Duodenal mucosa (tissue), 2 donors: ENCODE measurements around the gene TMEM250.

Experiments used
- H3K27ac ChIP-seq: one replicate; pipeline ENCODE4 v1.7.0; 2013; ENCODE audit warnings: low read depth, low read length
- H3K27me3 ChIP-seq, 2 donors: one replicate each; pipeline ENCODE4 v1.7.0; 2013; ENCODE audit warnings: low read length in 2 of 2, control low read depth in 1 of 2; ENCODE audit not compliant: insufficient read depth in 2 of 2, control insufficient read depth in 1 of 2
- H3K36me3 ChIP-seq, 2 donors: one replicate each; pipeline ENCODE4 v1.7.0; 2013; ENCODE audit warnings: low read length in 2 of 2, control low read depth in 1 of 2; ENCODE audit not compliant: insufficient read depth in 2 of 2, control insufficient read depth in 1 of 2
- H3K4me1 ChIP-seq, 2 donors: one replicate each; pipeline ENCODE4 v1.7.0; 2013; ENCODE audit warnings: low read length in 2 of 2, control low read depth in 1 of 2; ENCODE audit not compliant: insufficient read depth in 2 of 2, control insufficient read depth in 1 of 2
- H3K4me3 ChIP-seq, 2 donors: one replicate each; pipeline ENCODE4 v1.7.0; 2013; ENCODE audit warnings: low read length in 2 of 2, low read depth in 1 of 2
- H3K9ac ChIP-seq, 2 donors: one replicate each; pipeline ENCODE4 v1.7.0; 2013; ENCODE audit warnings: low read length in 2 of 2, low read depth in 1 of 2
- H3K9me3 ChIP-seq, 2 donors: one replicate each; pipeline ENCODE4 v1.7.0; 2013; ENCODE audit warnings: low read length in 2 of 2, control low read depth in 1 of 2; ENCODE audit not compliant: control insufficient read depth in 1 of 2

TMEM250 gene

GRCh38 chr9:136093995-136094881 is 24.4 kb downstream of the TMEM250 start:
- H3K36me3 ChIP-seq, result peaks cover 0 to 8% of the 10 kb centered on the region in 2 donors
- no peaks in the 10 kb centered on the region for H3K9me3 ChIP-seq
- peak overlapping the region; percentile 44 to 51 for H3K9ac ChIP-seq
- H3K4me1 ChIP-seq, result peaks cover 27 to 32% of the 10 kb centered on the region in 2 donors
- peak overlapping the region; percentile 66 for H3K27ac ChIP-seq
- peak overlapping the region; percentile 71 for H3K4me3 ChIP-seq
- peaks cover 8 to 10% of the 10 kb centered on the region in 2 donors for H3K27me3 ChIP-seq

- Histone ChIP-seq H3K4me1 (peaks cover 27% of the 10 kb centered on the region in 2 donors), H3K27me3 (peaks cover 2 to 3% of the 10 kb centered on the region in 2 donors), H3K9me3 (no peaks in the 10 kb centered on the region), H3K4me3 (peak overlapping the region; percentile 71), H3K27ac (no peak overlapping the region), H3K9ac (peak overlapping the region; percentile 44 to 51), H3K36me3 (peaks cover 0 to 8% of the 10 kb centered on the region in 2 donors)
Measured at GRCh38 chr9:136093346-136093986, 25.2 kb downstream of the TMEM250 start.

DNA sequence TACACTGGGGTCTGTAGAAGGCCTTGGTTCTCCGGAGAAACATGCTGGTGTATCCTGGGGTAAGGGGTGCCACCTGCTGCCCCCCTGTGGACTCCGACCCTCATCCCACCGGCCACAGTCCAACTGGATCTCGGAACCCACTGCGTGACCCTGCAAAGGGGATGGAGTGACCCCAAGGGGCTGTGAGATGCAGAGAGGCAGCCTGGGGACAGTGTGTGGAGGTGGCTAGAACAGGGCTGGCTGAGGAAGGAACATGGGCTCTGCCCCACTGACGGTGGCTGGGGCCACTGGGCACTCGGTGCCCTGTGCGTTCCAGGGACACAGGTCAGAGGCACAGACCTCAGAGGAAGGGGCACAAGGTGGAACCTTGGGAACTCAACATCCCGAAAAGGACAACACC is 25.9 kb downstream of the TMEM250 start:
- H3K4me3 ChIP-seq, result peak overlapping the region in 1 of 2 donors; percentile 71
- H3K27ac ChIP-seq, result no peak overlapping the region
- peak overlapping the region in 1 of 2 donors; percentile 44 for H3K9ac ChIP-seq
- H3K36me3 ChIP-seq, result peaks cover 0 to 8% of the 10 kb centered on the region in 2 donors
- no peaks in the 10 kb centered on the region for H3K9me3 ChIP-seq
- H3K27me3 ChIP-seq, result no peaks in the 10 kb centered on the region
- H3K4me1 ChIP-seq, result peaks cover 27 to 29% of the 10 kb centered on the region in 2 donors

- Histone ChIP-seq H3K27ac (no peak overlapping the region), H3K4me3 (no peak overlapping the region), H3K36me3 (peaks cover 0 to 8% of the 10 kb centered on the region in 2 donors), H3K27me3 (no peaks in the 10 kb centered on the region), H3K4me1 (peaks cover 27 to 29% of the 10 kb centered on the region in 2 donors), H3K9ac (no peak overlapping the region), H3K9me3 (no peaks in the 10 kb centered on the region)
Measured at GRCh38 chr9:136092353-136092650, 26.4 kb downstream of the TMEM250 start.

- no peaks in the 10 kb centered on the region for H3K27me3 ChIP-seq
- no peak overlapping the region for H3K4me3 ChIP-seq
- peaks cover 27 to 29% of the 10 kb centered on the region in 2 donors for H3K4me1 ChIP-seq
- H3K9ac ChIP-seq, result no peak overlapping the region
- peak overlapping the region; percentile 17 for H3K27ac ChIP-seq
- H3K9me3 ChIP-seq, result no peaks in the 10 kb centered on the region
- H3K36me3 ChIP-seq, result peaks cover 0 to 8% of the 10 kb centered on the region in 2 donors
Measured at GRCh38 chr9:136091582-136092352, 26.9 kb downstream of the TMEM250 start.

DNA sequence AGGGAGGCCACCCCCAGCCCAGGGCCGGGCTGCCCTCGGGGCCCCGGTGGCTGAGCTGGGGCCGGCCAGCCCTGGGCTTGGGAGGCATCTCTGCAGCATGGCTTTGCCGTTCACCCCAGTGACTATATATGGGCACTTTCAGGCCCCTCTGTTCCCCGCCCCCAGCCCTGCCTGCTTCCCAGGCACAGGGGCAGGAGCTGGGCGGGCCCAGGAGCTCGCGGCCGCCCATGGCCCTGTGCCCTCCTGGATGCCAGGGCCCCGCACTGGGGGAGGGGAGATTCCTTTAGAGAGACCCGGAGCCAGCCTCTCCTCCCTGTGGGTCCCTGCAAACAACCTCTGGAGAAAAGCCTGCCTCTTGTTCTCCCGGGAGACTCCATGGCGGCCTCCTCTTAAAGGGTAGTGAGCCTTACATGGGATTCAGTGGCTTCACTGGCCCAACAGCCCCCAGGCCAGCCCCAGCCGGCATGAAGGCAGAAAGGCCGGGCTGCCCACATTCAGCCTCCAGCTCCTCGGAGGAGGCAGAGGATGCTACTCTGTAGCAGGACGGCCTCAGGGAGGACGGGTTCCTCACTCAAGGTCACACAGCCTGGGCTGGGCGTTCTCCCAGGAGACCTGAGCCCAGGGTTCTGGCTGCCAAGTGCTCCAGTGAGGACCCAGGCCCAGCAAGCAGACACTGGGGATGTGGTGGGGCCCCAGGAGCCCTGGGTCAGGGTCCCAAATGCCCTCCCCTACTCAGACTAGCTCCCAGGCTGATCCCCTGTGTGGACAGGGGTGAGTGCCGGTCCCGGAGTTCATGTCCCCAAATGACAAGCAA is 27.7 kb downstream of the TMEM250 start:
- Histone ChIP-seq H3K9ac (no peak overlapping the region), H3K36me3 (peaks cover 0 to 8% of the 10 kb centered on the region in 2 donors), H3K9me3 (no peaks in the 10 kb centered on the region), H3K4me1 (peaks cover 20 to 31% of the 10 kb centered on the region in 2 donors), H3K27ac (peak overlapping the region; percentile 17), H3K4me3 (no peak overlapping the region), H3K27me3 (no peaks in the 10 kb centered on the region)

DNA sequence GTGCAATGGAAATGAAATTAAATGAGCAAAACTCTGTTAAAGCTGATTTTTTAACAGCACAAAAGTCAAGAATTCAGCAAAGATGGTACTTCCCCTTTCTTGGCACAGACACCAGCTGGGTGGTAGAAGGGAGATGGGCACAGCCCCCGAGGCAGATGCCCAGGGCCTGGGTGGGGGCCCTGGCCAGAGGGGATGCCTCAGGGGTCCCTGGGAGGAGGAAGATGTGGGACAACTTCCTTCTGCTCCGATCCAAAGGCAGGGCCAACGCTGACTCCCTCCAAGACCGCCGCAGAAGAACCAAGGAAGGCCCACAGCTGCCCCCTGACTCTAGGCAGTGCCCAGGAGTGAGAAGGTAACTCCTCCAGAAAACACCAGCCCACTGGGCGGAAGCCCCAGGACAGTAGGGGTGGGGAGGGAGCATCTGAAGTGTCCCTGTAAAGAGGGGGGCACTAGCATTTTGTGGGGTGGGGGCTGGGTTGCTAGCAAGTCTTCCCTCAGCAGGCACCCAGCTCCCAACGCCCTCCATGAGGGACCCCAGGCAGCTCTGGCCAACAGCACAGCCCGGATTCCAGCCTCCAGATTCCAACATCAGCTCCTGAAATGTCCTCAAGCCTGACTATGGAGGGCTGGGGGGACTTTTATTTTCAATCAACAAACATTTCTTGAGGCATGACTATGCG is 28.5 kb downstream of the TMEM250 start:
- Histone ChIP-seq H3K36me3 (peaks cover 0 to 8% of the 10 kb centered on the region in 2 donors), H3K27me3 (no peaks in the 10 kb centered on the region), H3K9ac (no peak overlapping the region), H3K4me3 (no peak overlapping the region), H3K4me1 (peaks cover 18 to 28% of the 10 kb centered on the region in 2 donors), H3K27ac (no peak overlapping the region), H3K9me3 (no peaks in the 10 kb centered on the region)

DNA sequence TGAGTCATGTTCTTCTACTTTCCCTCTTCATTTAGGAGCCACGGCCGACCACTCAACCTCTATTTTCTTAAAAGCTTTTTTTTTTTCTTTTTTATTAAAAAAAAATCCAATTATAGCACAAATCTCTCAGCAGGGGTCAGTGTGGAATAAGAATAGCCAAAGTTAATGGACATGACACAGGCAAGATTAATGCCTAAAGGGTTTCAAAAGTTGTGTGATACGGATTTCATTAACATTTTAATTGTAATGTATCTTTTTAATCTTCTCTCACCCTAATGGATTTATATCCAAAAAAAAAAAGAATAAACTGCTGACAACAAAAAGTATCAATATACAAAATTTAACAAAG is 29.0 kb downstream of the TMEM250 start:
- Histone ChIP-seq H3K9ac (no peak overlapping the region), H3K4me3 (no peak overlapping the region), H3K27me3 (no peaks in the 10 kb centered on the region), H3K27ac (no peak overlapping the region), H3K4me1 (peaks cover 18 to 28% of the 10 kb centered on the region in 2 donors), H3K36me3 (peaks cover under 1 to 8% of the 10 kb centered on the region in 2 donors), H3K9me3 (no peaks in the 10 kb centered on the region)
